RWPE2 (cell line): ENCODE data around the gene UTP18.
A peak's percentile ranks its signal among the peaks of the same experiment; 100 is the strongest.
"Not testable (repeated sequence)": the region's sequence is repeated elsewhere in the genome, so short reads cannot be mapped to it uniquely, and the experiment has no call there.

Source experiments
- ATAC-seq: fragments of 200-7000 bp; cut with Tn5 transposase; 3 replicates; pipeline ENCODE4 v1.9.1; 2021; ENCODE audit warnings: low read depth
- DNase-seq: peaks from one replicate; pipeline ENCODE4 v3.0.0-alpha.2; 2020; ENCODE audit warnings: low spot score
- H3K27ac ChIP-seq: fragments of 450-650 bp; 2 replicates; pipeline ENCODE4 v1.5.1; 2017; ENCODE audit warnings: mild to moderate bottlenecking; ENCODE audit not compliant: poor library complexity, severe bottlenecking
- H3K27me3 ChIP-seq: fragments of 250-450 bp; sonication (Bioruptor Pico); 2 replicates; pipeline ENCODE4 v1.5.1; 2021; ENCODE audit warnings: mild to moderate bottlenecking, moderate library complexity; ENCODE audit not compliant: insufficient read depth, poor library complexity, severe bottlenecking
- H3K36me3 ChIP-seq: fragments of 250-450 bp; sonication (Bioruptor Pico); 2 replicates; pipeline ENCODE4 v1.5.1; 2020; ENCODE audit warnings: low read depth, mild to moderate bottlenecking, moderate library complexity
- H3K4me1 ChIP-seq: fragments of 250-450 bp; sonication (Bioruptor Pico); 2 replicates; pipeline ENCODE4 v1.5.1; 2021; ENCODE audit warnings: mild to moderate bottlenecking, moderate library complexity; ENCODE audit not compliant: insufficient read depth, poor library complexity, severe bottlenecking
- H3K4me3 ChIP-seq: fragments of 250-450 bp; sonication (Bioruptor Pico); 2 replicates; pipeline ENCODE4 v1.5.1; 2021; ENCODE audit warnings: mild to moderate bottlenecking, moderate library complexity; ENCODE audit not compliant: severe bottlenecking
- H3K9me3 ChIP-seq: fragments of 250-450 bp; sonication (Bioruptor Pico); 2 replicates; pipeline ENCODE4 v1.5.1; 2021; ENCODE audit warnings: mild to moderate bottlenecking, moderate library complexity; ENCODE audit not compliant: severe bottlenecking
- CTCF ChIP-seq: fragments of 450-650 bp; IDR thresholded peaks from one replicate; pipeline ENCODE4 v1.5.1; 2017; ENCODE audit warnings: mild to moderate bottlenecking, moderate library complexity; ENCODE audit not compliant: poor library complexity, severe bottlenecking

Gene UTP18

GRCh38 chr17:51298508-51299371 lies 38.4 kb downstream of the UTP18 start:
- ATAC-seq = peak; percentile 53; the same call in 1 of the 3 replicates
- peak; percentile 81 for TF ChIP-seq CTCF
- no peak overlapping the region for H3K27ac ChIP-seq
- H3K36me3 ChIP-seq = peaks cover 31% of the 10 kb centered on the region
- H3K9me3 ChIP-seq = no peaks in the 10 kb centered on the region
- H3K4me3 ChIP-seq = no peak overlapping the region
- no peaks in the 10 kb centered on the region for H3K4me1 ChIP-seq
- DNase-seq = no peak
- H3K27me3 ChIP-seq = no peaks in the 10 kb centered on the region

- Histone ChIP-seq H3K27me3 (no peaks in the 10 kb centered on the region), H3K27ac (no peak overlapping the region), H3K4me1 (no peaks in the 10 kb centered on the region), H3K9me3 (no peaks in the 10 kb centered on the region), H3K4me3 (no peak overlapping the region), H3K36me3 (peaks cover 21% of the 10 kb centered on the region)
- no peak for TF ChIP-seq CTCF
- DNase-seq (no peak), ATAC-seq (no peak)
Observed at GRCh38 chr17:51299859-51300258, 39.5 kb downstream of the UTP18 start.

- no peak overlapping the region for H3K4me3 ChIP-seq
- ATAC-seq = no peak
Observed at GRCh38 chr17:51305182-51305581, 44.8 kb downstream of the UTP18 start.

GRCh38 chr17:51312003-51312402 lies 51.7 kb downstream of the UTP18 start:
- H3K9me3 ChIP-seq, H3K4me3 ChIP-seq, H3K36me3 ChIP-seq, ATAC-seq, H3K27me3 ChIP-seq, H3K4me1 ChIP-seq, DNase-seq, H3K27ac ChIP-seq: not testable (repeated sequence)

More at GRCh38 chr17:51305182-51305581, 44.8 kb downstream of the UTP18 start:
- DNase-seq = no peak
- no peaks in the 10 kb centered on the region for H3K27me3 ChIP-seq
- no peaks in the 10 kb centered on the region for H3K36me3 ChIP-seq
- TF ChIP-seq CTCF = no peak
- H3K27ac ChIP-seq = no peak overlapping the region
- H3K4me1 ChIP-seq = no peaks in the 10 kb centered on the region
- H3K9me3 ChIP-seq = no peaks in the 10 kb centered on the region

- H3K27me3 ChIP-seq = peaks cover 4% of the 10 kb centered on the region
- H3K36me3 ChIP-seq = no peaks in the 10 kb centered on the region
- DNase-seq (no peak), ATAC-seq (no peak)
- H3K27ac ChIP-seq = no peak overlapping the region
- no peak overlapping the region for H3K4me3 ChIP-seq
- no peaks in the 10 kb centered on the region for H3K9me3 ChIP-seq
- no peaks in the 10 kb centered on the region for H3K4me1 ChIP-seq
- no peak for TF ChIP-seq CTCF
Observed at GRCh38 chr17:51319186-51319585, 58.8 kb downstream of the UTP18 start.
